Stimulated activated naive CD8-positive, alpha-beta T cell treated with anti-CD3 and anti-CD28 coated beads, Interleukin-15, Interleukin-2, amounts not matched to agents 100 ng/mL and 50 ng/mL, for 24 hours (primary cell): Measurements from ENCODE around the gene ANKRD44.

Experiments used
- H3K27ac Mint-ChIP-seq: one replicate; pipeline ENCODE4 v1.8.0; 2021; ENCODE audit warnings: mild to moderate bottlenecking, mixed read lengths
- H3K27me3 Mint-ChIP-seq: one replicate; pipeline ENCODE4 v1.8.0; 2021; ENCODE audit warnings: mixed read lengths
- H3K36me3 Mint-ChIP-seq: one replicate; pipeline ENCODE4 v1.8.0; 2021; ENCODE audit warnings: low read depth, mixed read lengths
- H3K4me1 Mint-ChIP-seq: one replicate; pipeline ENCODE4 v1.8.0; 2021; ENCODE audit warnings: low read depth, mixed read lengths
- H3K4me3 Mint-ChIP-seq: one replicate; pipeline ENCODE4 v1.8.0; 2021; ENCODE audit warnings: mild to moderate bottlenecking, mixed read lengths
- H3K9me3 Mint-ChIP-seq: one replicate; pipeline ENCODE4 v1.8.0; 2021; ENCODE audit warnings: mixed read lengths

ANKRD44 gene

DNA sequence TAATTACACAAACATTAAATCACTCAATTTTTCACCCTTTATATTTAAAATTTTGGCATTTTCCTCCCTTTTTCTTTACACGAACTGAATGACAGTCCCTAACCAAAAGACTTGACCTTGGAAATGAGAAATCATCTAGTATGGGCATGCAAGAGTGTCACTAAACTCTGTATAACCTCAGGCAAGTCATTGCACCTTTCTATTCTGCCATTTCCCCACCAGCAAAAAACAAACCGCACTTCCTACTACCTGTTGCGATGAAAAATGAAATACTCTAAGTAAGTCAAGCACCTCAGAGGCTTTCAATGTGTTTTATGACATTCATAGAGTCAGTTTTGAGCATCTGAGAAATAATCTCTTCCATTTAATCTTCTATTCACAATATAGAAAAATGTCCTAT is 44.1 kb downstream of the ANKRD44 start:
- Mint-ChIP-seq H3K36me3 (peaks cover 24% of the 10 kb centered on the region), H3K9me3 (no peaks in the 10 kb centered on the region), H3K4me3 (peak overlapping the region; percentile 60), H3K4me1 (peaks cover 100% of the 10 kb centered on the region), H3K27me3 (no peaks in the 10 kb centered on the region), H3K27ac (peak overlapping the region; percentile 97)

DNA sequence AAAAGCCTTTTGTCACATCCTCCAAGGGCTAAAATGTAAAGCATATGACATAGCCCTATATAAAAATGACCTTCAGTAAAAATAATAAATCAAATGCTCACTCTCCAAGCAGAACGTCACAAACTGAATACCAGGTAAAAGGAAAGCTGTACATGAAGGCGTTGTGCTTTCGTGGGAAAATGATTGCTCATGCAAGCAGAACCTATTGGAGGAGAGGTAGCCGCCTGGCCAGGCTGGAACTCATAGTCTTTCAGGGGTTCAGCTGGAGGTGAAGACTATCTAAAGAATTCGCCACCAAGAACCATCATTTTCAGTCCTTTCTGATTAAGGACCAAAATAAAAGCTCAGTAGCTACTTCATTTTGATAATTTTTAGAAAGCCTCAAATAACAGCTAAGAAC is 44.7 kb downstream of the ANKRD44 start:
- Mint-ChIP-seq H3K9me3 (no peaks in the 10 kb centered on the region), H3K4me3 (peak overlapping the region; percentile 60), H3K27ac (peak overlapping the region; percentile 97)

DNA sequence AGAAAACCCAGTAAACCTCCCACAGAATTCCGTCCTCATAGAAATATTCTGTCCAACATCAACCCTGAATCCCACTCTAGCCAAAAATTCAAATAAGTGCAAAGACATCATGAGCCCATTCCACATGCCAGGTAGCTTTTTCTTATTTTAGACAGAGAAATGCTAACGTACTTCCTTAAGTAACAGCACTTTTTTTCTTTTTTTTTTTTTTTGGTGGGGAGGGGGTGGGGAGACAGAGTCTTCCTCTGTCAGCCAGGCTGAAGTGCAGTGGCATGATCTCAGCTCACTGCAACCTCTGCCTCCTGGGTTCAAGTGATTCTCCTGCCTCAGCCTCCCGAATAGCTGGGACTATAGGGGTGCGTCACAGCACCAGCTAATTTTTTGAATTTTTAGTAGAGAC is 45.5 kb downstream of the ANKRD44 start:
- no peaks in the 10 kb centered on the region for H3K9me3 Mint-ChIP-seq
- H3K27me3 Mint-ChIP-seq: no peaks in the 10 kb centered on the region
- peaks cover 94% of the 10 kb centered on the region for H3K4me1 Mint-ChIP-seq
- peak overlapping the region; percentile 47 for H3K4me3 Mint-ChIP-seq
- peak overlapping the region; percentile 97 for H3K27ac Mint-ChIP-seq
- H3K36me3 Mint-ChIP-seq: peaks cover 27% of the 10 kb centered on the region

More for the DNA sequence above, 44.7 kb downstream of the ANKRD44 start:
- H3K36me3 Mint-ChIP-seq: peaks cover 24% of the 10 kb centered on the region
- H3K27me3 Mint-ChIP-seq: no peaks in the 10 kb centered on the region
- peaks cover 98% of the 10 kb centered on the region for H3K4me1 Mint-ChIP-seq

DNA sequence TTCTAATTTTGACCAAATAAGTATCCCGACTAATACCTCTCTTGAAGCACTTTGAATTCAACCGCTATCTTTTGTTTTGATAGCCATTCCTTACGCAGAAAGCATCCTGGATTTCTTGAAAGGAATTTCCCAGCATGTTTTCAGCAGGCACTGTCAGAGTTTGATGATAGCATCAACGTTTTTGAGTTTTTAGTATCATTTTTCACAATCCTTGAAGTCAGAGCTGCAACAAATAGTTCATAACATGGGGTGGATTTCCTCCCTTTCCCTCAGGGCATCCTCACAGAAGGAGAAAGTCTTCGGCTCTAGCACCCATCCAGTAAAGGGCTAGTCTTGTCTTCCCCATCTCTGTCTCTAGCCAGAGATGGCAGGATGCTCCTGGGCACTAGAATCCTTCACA is 46.2 kb downstream of the ANKRD44 start:
- H3K9me3 Mint-ChIP-seq: no peaks in the 10 kb centered on the region
- H3K27me3 Mint-ChIP-seq: no peaks in the 10 kb centered on the region
- peaks cover 32% of the 10 kb centered on the region for H3K36me3 Mint-ChIP-seq
- peak overlapping the region; percentile 66 for H3K4me3 Mint-ChIP-seq
- H3K4me1 Mint-ChIP-seq: peaks cover 94% of the 10 kb centered on the region
- peak overlapping the region; percentile 97 for H3K27ac Mint-ChIP-seq

DNA sequence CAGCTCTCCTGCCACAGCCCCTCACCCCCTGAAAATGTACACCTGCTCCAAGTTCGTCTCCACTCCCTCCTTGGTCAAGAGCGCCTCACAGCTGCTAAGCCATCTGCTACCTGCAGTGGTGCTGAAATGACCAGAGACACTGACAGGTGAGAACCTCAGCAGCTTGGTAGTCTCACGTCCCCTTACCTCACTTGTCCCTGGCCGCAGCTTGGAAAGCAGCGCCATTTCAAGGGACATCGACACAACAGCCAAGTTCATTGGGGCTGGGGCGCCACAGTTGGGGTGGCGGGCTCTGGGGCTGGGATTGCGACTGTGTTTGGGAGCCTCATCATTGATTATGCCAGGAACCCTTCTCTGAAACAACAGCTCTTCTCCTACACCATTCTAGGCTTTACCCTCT is 47.5 kb downstream of the ANKRD44 start:
- H3K9me3 Mint-ChIP-seq: no peaks in the 10 kb centered on the region
- H3K4me1 Mint-ChIP-seq: peaks cover 94% of the 10 kb centered on the region
- peak overlapping the region; percentile 66 for H3K4me3 Mint-ChIP-seq
- H3K27ac Mint-ChIP-seq: peak overlapping the region; percentile 97
- no peaks in the 10 kb centered on the region for H3K27me3 Mint-ChIP-seq
- H3K36me3 Mint-ChIP-seq: peaks cover 25% of the 10 kb centered on the region

DNA sequence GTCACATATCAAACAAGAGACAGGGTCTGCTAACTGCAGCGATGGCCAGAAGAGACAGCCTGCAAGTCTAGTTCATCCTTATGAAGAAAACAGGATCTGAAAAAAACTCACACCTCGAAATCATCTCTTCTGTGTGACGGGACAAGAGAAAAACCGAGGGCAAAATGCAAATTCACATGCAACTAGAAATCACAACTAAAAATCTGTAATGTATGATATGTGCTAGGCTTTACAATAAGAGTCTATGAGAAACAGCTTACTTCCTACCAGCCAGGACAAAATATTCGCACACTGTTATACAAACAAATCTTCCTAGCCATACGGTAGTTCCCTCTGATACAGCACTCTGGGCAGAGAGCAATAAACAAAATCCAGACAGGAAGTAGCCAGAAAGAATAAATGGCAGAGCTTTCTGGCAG is 48.8 kb downstream of the ANKRD44 start:
- peaks cover 91% of the 10 kb centered on the region for H3K4me1 Mint-ChIP-seq
- no peaks in the 10 kb centered on the region for H3K9me3 Mint-ChIP-seq
- H3K4me3 Mint-ChIP-seq: peak overlapping the region; percentile 74
- no peaks in the 10 kb centered on the region for H3K27me3 Mint-ChIP-seq
- H3K27ac Mint-ChIP-seq: peak overlapping the region; percentile 97
- H3K36me3 Mint-ChIP-seq: peaks cover 24% of the 10 kb centered on the region

DNA sequence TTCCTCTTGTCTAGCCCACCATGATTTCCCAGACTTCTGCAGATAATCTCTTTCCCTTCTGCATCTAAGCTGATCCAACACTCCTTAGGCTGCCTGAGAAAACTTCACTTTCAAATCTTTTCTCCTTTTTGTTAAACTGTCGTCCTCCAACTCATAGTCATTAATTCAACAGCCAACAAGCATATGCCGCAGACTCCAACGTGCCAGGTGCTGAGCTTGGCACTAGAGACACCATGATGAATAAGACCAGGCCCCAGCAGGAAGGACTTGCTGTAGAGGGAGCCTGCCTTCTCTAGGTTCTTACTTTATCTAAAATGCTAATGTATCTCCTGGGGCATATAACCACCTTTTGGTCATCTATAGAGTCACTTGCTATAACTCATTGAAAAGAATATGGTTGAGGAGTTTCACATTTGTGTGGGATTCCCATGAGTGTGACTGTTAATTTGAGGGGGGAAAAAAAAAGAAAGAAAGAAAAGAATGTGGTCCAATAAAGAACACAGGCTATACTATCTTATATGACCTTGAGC is 51.0 kb downstream of the ANKRD44 start:
- Mint-ChIP-seq H3K4me3 (peak overlapping the region; percentile 60), H3K36me3 (peaks cover 24% of the 10 kb centered on the region)

DNA sequence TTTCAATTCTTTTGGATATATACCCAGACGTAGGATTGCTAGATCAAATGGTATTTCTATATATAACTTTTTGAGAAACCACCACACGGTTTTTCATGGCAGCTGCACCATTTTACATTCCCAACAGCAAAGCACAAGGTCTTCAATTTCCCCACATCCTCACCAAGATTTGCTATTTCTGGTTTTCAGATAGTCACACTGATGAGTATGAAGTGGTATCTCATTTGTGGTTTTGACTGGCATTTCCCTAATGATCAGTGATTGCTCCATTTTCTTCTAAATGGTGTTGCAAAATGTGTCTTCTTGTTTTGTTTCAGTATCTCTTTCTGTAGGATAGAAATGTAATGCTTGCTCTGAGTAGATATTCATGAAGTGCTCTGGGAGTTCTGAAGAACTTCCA is 52.0 kb downstream of the ANKRD44 start:
- Mint-ChIP-seq H3K9me3 (no peaks in the 10 kb centered on the region), H3K27me3 (no peaks in the 10 kb centered on the region), H3K4me3 (peak overlapping the region; percentile 60), H3K36me3 (peaks cover 25% of the 10 kb centered on the region), H3K4me1 (peaks cover 90% of the 10 kb centered on the region), H3K27ac (peak overlapping the region; percentile 98)

More for the DNA sequence above, 51.0 kb downstream of the ANKRD44 start:
- H3K4me1 Mint-ChIP-seq: peaks cover 90% of the 10 kb centered on the region
- peak overlapping the region; percentile 98 for H3K27ac Mint-ChIP-seq
- no peaks in the 10 kb centered on the region for H3K9me3 Mint-ChIP-seq
- no peaks in the 10 kb centered on the region for H3K27me3 Mint-ChIP-seq

DNA sequence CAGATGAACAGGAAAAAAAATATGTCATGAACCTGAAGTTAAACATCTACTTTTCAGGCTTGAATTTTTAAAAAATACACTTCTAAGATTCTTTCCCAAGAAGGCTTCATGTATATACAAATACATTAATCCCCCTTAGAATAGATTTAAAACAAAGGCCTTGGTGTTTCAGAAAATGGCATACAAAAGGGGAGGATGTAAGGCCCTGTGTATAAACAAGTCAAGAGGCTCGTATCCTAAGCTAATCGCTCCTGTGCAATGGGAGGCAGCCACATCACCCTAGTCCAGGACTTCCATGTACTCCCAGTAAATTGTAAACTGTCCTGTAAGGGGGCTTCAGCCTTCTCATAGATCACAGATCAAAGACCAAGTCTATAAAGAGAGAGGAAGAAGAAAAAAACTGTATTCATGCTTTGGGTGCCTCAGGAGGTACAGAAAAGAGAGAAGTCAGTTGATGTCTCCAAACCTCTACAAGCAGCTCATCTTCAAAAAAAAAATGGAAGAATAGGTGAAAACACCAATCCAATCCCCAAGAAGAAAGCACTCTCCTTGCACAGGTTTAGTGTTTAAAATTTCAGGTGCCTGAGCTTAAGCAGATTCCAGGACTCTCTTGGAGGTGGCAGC is 53.9 kb downstream of the ANKRD44 start:
- H3K27ac Mint-ChIP-seq: peak overlapping the region; percentile 98
- H3K4me3 Mint-ChIP-seq: peak overlapping the region; percentile 83
- peaks cover 21% of the 10 kb centered on the region for H3K36me3 Mint-ChIP-seq
- no peaks in the 10 kb centered on the region for H3K27me3 Mint-ChIP-seq
- peaks cover 87% of the 10 kb centered on the region for H3K4me1 Mint-ChIP-seq
- H3K9me3 Mint-ChIP-seq: no peaks in the 10 kb centered on the region

DNA sequence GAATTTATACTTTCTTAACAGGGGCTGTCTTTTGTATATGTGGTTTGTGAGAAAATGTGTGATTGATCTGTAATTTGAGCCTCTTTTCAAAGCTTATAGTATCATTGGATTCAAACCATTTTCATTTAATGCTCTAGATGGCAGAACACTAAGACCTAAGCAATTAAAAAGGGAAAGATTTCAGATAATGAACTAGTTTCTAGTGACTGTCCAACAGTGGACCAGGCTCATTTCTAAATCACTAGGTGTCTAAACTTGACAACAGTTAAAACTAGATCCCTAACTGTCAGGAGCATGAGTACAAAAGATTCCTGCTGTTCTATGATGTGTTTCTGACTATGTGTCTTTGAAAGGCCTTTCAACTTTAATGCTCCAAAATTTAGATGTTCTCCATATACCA is 54.6 kb downstream of the ANKRD44 start:
- Mint-ChIP-seq H3K27ac (peak overlapping the region; percentile 98), H3K27me3 (no peaks in the 10 kb centered on the region), H3K9me3 (no peaks in the 10 kb centered on the region), H3K4me3 (peak overlapping the region; percentile 83), H3K4me1 (peaks cover 87% of the 10 kb centered on the region), H3K36me3 (peaks cover 24% of the 10 kb centered on the region)

DNA sequence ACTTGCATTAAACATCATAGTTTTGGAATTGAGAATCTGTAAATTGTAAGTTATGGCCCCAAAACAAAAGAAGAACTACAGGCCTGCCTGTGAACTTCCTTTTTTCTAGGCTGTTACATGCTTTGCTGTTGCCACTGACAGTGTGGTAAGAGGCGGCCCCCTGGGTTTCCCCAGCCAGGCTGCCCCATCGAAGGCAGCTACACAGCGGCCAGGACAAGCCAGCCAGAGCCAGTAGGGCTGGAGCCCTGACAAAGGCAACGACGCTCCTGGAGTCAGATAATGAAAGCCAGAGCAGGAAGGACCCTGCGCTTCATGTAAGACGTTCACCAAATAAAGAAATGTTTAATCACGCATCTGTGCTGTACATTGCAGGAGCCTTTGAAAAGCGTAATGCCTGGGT is 55.0 kb downstream of the ANKRD44 start:
- Mint-ChIP-seq H3K4me1 (peaks cover 91% of the 10 kb centered on the region), H3K4me3 (peak overlapping the region; percentile 83), H3K36me3 (peaks cover 24% of the 10 kb centered on the region), H3K9me3 (no peaks in the 10 kb centered on the region), H3K27ac (peak overlapping the region; percentile 98), H3K27me3 (no peaks in the 10 kb centered on the region)

DNA sequence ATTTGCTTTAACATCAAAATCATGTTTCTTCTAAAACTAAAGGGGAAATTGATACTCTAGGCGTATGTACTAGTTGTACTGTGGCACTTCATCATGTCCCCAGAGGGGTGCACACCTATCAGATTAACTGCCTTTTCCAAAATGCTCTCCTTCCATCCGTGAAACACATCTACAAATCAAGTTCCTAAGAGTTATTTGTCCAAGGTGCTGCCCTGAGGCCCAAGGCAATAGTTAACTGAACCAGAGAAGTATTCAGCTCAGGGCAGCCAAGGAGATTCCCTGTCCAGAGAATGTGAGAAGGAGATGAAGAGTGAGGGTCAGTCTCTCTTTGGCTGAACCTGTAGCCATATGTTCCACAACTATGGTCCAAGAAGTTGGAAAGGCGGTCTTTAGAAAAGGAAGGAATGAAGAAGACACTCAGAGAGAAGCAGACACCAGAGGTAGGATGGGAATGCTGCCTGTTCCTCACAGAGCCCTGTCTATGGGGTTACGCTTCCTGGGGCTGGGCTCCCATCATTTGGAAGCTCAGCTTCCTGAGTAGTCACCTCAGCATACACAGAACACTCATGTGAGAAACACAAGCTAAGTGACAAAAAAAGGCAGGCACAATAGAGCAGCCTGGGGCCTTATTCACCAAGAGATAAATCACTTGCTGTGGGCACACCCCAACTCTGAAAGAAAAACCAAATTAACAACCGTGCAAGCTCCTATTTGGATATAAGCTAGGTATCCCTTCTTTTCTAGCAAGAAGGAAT is 55.6 kb downstream of the ANKRD44 start:
- Mint-ChIP-seq H3K36me3 (peaks cover 20% of the 10 kb centered on the region), H3K27ac (peak overlapping the region; percentile 98), H3K9me3 (no peaks in the 10 kb centered on the region), H3K4me3 (peak overlapping the region; percentile 83), H3K4me1 (peaks cover 92% of the 10 kb centered on the region), H3K27me3 (no peaks in the 10 kb centered on the region)

DNA sequence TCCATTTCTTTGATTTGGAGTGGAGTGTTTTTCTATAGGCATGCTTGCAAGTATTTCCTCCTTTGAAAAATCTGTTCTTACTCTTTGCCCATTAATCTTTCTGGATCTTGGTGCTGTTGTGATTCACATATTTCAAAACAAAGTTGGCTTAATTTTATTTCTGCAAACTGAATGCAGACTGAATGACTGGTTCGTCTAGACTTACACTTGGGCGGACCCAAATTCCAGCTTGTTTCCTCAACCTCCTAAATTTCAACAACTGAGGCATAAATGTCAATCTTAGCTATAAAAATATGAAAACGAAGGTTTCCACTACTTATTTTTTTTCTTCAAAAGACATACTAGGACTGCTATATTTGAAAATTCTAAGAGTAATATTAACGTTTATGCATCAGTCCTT is 59.0 kb downstream of the ANKRD44 start:
- Mint-ChIP-seq H3K9me3 (no peaks in the 10 kb centered on the region), H3K27ac (peak overlapping the region; percentile 87), H3K4me1 (peaks cover 95% of the 10 kb centered on the region), H3K36me3 (peaks cover 20% of the 10 kb centered on the region), H3K27me3 (no peaks in the 10 kb centered on the region), H3K4me3 (peak overlapping the region; percentile 21)

DNA sequence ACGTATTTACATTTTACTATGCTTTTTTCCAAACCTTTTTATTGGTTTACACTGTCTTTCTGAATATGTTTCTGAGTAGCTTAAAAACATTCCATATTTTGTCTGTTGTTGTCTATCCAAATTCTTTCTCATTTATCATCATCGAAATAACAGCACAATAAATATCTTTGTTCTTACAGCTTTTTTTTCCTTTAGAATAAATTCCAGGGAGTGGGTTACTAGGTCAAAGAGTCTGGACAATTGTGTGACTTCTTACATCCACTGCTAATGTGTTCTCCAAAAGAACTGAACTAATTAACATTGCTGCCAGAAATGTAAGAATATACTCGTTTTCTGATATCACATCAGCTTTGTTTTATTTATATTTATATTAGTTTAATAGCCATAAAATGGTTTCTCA is 59.4 kb downstream of the ANKRD44 start:
- H3K9me3 Mint-ChIP-seq: no peaks in the 10 kb centered on the region
- H3K27ac Mint-ChIP-seq: peak overlapping the region; percentile 72

DNA sequence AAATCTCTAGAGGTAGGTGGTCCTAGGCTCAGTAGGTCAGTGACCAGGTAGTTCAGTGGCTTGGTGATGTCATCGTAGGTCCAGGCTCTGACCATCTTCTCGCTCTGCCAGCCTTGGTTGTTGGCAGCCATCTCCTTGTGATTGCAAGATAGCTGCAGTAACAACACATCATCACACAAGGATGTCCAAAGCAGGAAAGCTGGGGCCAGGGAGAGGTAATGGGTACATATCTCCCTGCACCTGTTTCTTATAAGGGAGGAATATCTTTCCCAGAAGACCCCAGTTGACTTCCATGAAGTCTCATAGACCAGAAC is 60.5 kb downstream of the ANKRD44 start:
- Mint-ChIP-seq H3K36me3 (peaks cover 28% of the 10 kb centered on the region), H3K9me3 (no peaks in the 10 kb centered on the region), H3K27ac (peak overlapping the region; percentile 97), H3K4me1 (peaks cover 91% of the 10 kb centered on the region), H3K27me3 (no peaks in the 10 kb centered on the region), H3K4me3 (peak overlapping the region; percentile 58)

More for the DNA sequence above, 59.4 kb downstream of the ANKRD44 start:
- H3K27me3 Mint-ChIP-seq: no peaks in the 10 kb centered on the region
- no peak overlapping the region for H3K4me3 Mint-ChIP-seq
- peaks cover 23% of the 10 kb centered on the region for H3K36me3 Mint-ChIP-seq
- peaks cover 94% of the 10 kb centered on the region for H3K4me1 Mint-ChIP-seq
